ENCODE data around the gene HSPA12A.

HSPA12A gene

DNA sequence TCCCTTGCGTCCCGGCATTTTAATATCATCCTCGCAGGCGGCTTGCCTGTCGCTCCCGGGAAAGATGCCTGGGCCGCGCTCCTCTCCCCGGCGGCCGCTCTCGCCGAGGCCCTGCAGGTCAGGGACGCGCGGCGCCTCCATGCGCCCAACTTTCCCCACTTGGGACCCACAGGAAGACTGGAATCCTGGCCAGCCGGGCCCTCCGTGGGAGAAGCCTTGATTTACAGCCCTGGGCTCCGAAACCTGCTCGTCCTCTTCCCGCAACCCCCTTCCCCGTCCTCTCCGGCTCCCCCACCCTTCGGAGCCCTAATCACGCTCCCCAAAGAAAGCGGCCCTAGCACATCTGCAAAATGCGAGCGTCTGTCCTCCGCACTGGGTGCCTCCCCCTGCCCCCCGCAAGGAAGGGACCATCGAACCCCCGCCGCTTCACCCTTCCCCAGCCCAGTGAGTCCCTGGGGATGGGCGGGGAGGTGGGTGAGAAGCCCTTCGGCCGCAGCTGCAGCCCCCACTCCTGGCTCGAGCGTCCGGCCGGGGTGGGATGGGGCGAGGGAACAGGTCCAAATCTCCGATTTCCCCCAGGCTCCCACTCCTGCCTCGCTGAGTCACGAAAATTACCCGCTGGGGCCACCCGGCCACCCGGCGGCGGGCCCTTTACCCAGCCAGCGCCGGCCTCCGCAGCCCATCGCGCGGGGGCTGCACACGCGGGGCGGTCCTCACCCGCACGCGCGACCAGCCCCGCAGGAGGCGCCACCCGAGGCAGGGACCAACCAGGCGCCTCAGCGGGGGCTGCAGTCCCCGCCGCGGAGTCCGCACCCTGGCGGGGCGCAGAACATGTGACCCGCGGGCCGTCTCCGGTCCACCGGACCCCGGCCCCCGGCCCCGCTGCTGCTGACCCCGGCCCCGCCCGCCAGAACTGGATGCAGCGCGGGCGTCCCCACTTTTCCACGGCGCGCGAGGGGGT lies 695 bp downstream of the HSPA12A start:
- CTCF ChIA-PET = no interaction called here
- no peak overlapping the region for H3K27ac Mint-ChIP-seq
- peaks cover 84% of the 10 kb centered on the region for H3K27me3 Mint-ChIP-seq
- H3K4me3 Mint-ChIP-seq = peak overlapping the region; percentile 26
- no peak for DNase-seq
- H3K4me1 Mint-ChIP-seq = peaks cover 4% of the 10 kb centered on the region
- no peaks in the 10 kb centered on the region for H3K9me3 Mint-ChIP-seq
- H3K36me3 Mint-ChIP-seq = peaks cover 2% of the 10 kb centered on the region

DNA sequence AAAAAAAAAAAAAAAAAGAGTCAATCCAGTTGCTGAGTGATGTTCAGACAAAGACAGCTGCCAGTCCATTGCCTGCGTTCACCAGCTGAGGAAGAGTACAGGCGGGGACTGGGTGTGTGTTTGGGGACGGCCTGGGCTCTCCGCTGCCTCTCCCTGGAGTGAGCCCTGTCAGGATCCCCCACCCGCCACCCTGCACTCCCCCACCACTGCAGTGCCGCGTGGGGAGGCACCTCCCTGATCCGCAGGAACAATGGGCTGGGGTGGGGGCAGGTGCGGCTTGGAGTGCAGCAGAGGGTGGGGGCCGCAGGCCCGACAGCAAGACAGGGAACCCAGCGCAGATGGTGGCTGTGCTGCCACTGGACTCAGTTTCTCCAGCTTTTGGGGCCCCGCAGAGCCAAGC lies 1.4 kb downstream of the HSPA12A start:
- Mint-ChIP-seq H3K4me3 (no peak overlapping the region), H3K9me3 (peaks cover 4% of the 10 kb centered on the region), H3K27me3 (peaks cover 86% of the 10 kb centered on the region), H3K27ac (no peak overlapping the region), H3K36me3 (peaks cover 2% of the 10 kb centered on the region), H3K4me1 (peaks cover 4% of the 10 kb centered on the region)
- CTCF ChIA-PET = no interaction called here
- no peak for DNase-seq

DNA sequence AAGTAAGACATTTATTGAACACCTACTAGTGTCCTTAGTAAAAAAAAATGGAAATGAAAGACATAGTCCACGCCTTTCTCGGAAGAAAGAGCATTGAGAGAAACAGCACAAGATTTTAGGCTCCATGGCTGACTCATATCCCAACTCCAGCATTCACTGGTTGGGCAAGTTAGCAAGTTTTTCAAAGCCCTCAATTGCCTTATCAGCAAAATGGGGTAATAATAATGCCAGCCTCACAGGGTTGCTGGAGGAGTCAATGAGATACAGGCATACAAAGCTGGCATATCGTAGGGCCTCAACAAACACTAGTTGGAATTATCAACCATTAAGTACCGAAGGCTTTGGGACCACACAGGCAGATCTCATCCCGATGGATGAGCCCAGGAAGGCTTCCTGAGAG lies 4.0 kb downstream of the HSPA12A start:
- Mint-ChIP-seq H3K4me3 (no peak overlapping the region), H3K27me3 (peaks cover 84% of the 10 kb centered on the region), H3K4me1 (peaks cover 2% of the 10 kb centered on the region), H3K36me3 (peaks cover 2% of the 10 kb centered on the region), H3K27ac (no peak overlapping the region), H3K9me3 (peaks cover 4% of the 10 kb centered on the region)
- DNase-seq = no peak
- CTCF ChIA-PET = no interaction called here

DNA sequence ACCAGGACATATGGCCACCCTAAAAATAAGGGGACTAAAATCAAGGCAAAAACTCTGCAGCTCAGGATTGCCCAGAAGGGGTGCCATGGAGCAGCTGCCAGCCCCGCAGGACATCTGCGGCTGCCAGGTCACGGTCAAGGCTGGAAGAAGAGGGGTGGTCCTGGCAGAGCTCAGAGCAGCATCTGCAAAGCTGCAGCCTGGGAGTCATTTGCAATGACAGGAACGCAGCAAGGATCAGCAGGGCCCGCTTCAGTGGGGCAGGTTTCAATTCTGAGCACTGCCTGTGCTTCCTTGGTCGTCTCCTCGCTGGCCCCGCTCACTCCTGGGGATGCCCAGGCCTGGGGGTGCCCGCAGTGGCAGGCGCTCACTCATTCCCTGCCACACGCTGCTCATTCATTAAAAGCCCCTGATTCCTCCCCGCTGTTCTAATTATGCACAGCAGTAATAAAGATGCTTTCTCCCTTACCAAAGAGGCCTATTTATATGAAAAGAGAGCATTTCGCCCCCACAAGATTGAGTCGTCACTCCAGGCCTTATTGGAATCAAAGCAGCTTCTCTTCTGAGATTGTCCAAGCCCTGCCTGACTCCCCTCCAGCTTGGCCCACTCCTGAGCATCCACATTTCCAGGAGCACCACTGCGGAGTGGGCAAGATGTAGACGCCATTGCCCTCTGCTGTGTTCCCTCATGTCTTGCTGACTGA lies 4.6 kb downstream of the HSPA12A start:
- Mint-ChIP-seq H3K4me1 (no peaks in the 10 kb centered on the region), H3K36me3 (peaks cover 2% of the 10 kb centered on the region), H3K27ac (no peak overlapping the region), H3K27me3 (peaks cover 85% of the 10 kb centered on the region), H3K4me3 (no peak overlapping the region), H3K9me3 (peaks cover 4% of the 10 kb centered on the region)
- no peak for DNase-seq
- CTCF ChIA-PET = no interaction called here

DNA sequence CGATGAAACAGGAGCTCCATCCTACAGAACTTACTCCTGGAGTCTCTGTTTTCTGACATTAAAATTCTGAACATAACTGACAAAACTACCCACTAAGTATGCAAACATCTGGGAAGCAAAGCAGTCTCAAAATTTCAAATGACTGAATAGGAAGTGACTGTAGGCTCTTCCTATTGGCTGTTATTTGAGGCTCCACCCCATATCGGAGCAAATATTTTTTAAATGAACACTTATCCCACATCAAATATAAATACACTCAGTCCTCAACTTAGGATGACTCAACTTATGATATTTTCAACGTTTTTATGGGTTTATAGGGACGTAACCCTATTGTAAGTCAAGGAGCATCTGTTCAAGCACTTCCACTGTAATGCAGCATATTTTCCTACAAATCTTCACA lies 8.8 kb downstream of the HSPA12A start:
- H3K9me3 Mint-ChIP-seq = peaks cover 4% of the 10 kb centered on the region
- H3K27me3 Mint-ChIP-seq = peaks cover 92% of the 10 kb centered on the region
- CTCF ChIA-PET = no interaction called here
- no peaks in the 10 kb centered on the region for H3K4me1 Mint-ChIP-seq
- H3K27ac Mint-ChIP-seq = no peak overlapping the region
- H3K4me3 Mint-ChIP-seq = no peak overlapping the region
- no peaks in the 10 kb centered on the region for H3K36me3 Mint-ChIP-seq
- DNase-seq = no peak

DNA sequence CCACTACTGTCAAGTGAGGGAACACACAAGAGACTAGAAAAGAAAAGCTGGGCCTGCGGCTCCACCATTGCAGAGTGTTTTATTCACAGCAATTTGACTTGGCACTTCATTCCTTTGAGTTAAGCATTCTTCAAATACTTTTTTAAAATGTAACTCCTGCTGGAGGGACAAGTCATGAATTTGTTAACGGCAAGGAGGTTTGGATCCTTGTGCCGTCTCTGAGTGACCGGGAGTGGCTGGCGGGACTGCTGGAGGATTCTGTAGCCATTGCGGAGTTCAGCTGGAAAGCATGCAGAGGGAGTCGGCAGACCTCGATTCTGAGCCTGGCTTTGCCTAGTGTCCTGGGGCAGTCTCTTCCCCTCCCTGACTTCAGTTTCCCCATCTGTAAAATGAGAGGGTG lies 9.8 kb downstream of the HSPA12A start:
- Mint-ChIP-seq H3K4me1 (no peaks in the 10 kb centered on the region), H3K9me3 (peaks cover 4% of the 10 kb centered on the region), H3K4me3 (no peak overlapping the region), H3K27ac (no peak overlapping the region), H3K36me3 (no peaks in the 10 kb centered on the region), H3K27me3 (peaks cover 90% of the 10 kb centered on the region)
- no peak for DNase-seq
- CTCF ChIA-PET = no interaction called here

DNA sequence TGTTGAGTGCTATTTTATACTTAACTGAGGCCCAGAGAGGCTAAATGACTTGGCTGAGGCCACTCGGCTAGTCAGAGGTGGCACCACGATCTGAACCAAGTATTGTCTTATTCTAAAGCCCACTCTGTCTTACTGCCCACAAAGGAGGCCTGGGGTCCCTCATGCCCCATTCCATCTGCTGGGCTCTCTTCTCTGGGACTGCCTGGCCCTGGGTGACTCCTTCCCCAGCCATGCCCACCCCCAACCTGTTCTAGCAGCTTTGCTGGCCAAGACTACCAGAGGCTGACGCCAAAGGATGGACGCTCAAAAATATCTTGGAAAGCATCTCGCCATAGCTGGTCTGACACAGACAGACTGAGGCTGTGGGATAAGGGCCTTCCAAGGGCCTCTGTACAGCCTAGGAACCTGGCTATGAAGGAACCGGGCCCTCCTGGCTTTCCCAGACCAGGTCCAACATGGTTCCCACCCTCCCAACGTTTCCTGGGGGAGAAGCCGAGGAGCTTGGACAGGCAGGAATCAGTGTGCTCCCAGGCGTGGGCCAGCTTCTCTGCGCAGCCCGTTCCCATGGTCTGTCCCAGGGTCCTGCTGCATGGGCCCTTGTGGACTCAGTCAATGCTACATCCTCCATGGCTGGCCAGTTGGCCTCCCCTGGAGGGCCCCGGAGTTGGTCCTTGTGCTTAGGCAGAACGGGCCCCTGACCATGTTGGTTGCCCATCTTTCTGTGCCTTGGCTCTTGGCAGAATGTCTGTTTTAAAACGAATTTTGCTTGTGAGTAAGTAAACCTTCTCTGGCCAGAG lies 11.7 kb downstream of the HSPA12A start:
- Mint-ChIP-seq H3K4me3 (no peak overlapping the region), H3K27me3 (peaks cover 94% of the 10 kb centered on the region), H3K4me1 (peaks cover 5% of the 10 kb centered on the region), H3K36me3 (no peaks in the 10 kb centered on the region), H3K9me3 (no peaks in the 10 kb centered on the region), H3K27ac (no peak overlapping the region)
- no peak for DNase-seq
- CTCF ChIA-PET = no interaction called here

DNA sequence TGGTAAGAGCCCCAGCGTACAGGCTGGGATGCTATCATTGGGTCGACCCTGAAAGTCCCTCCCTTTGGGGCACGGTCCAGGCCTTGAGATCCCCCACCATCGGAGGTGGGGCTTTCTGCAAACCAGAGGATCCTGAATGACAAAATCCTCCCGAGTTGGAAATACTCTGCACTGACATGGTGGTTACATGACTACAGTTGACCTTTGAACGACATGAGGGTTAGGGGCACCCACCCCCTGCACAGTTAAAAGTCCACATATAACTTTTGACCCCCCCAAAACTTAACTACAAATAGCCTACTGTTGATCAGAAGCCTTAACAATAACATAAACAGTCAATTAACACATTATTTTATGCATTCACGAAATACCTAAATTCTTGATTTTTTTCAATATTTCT lies 13.1 kb downstream of the HSPA12A start:
- H3K27ac Mint-ChIP-seq = peak overlapping the region; percentile 42
- peaks cover 94% of the 10 kb centered on the region for H3K27me3 Mint-ChIP-seq
- no peak for DNase-seq
- CTCF ChIA-PET = no interaction called here
- H3K4me1 Mint-ChIP-seq = peaks cover 16% of the 10 kb centered on the region
- no peaks in the 10 kb centered on the region for H3K9me3 Mint-ChIP-seq
- no peaks in the 10 kb centered on the region for H3K36me3 Mint-ChIP-seq
- no peak overlapping the region for H3K4me3 Mint-ChIP-seq

DNA sequence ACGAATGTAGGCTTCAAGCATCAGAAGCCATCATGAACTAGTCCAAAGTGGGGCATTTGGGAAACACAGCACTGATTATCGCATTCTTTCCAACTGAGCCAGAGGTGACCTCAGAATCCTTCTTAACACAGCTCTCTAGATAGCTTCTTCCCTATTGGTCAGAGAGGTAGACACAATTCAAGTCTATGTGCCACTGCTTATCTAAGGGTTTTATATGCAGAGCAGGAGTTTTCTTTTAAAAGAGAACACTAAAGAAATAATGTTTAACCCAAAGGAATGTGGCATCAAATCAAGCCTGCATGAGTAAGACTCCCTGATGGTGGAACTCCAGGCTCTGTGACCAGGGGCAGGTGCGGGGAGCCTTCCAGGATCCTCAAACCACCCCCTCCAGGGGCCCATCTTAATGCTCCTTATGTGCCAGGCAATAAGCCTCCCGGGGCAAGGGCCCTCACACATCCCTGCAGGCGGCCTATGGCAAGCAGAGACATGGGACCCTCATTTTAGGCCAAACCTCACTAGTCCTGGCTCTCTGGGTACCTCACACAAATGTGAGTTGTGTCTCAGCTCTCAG lies 13.8 kb downstream of the HSPA12A start:
- Mint-ChIP-seq H3K27me3 (peaks cover 95% of the 10 kb centered on the region), H3K4me3 (no peak overlapping the region), H3K4me1 (peaks cover 22% of the 10 kb centered on the region), H3K9me3 (no peaks in the 10 kb centered on the region), H3K36me3 (no peaks in the 10 kb centered on the region), H3K27ac (no peak overlapping the region)
- CTCF ChIA-PET = no interaction called here
- DNase-seq = no peak

DNA sequence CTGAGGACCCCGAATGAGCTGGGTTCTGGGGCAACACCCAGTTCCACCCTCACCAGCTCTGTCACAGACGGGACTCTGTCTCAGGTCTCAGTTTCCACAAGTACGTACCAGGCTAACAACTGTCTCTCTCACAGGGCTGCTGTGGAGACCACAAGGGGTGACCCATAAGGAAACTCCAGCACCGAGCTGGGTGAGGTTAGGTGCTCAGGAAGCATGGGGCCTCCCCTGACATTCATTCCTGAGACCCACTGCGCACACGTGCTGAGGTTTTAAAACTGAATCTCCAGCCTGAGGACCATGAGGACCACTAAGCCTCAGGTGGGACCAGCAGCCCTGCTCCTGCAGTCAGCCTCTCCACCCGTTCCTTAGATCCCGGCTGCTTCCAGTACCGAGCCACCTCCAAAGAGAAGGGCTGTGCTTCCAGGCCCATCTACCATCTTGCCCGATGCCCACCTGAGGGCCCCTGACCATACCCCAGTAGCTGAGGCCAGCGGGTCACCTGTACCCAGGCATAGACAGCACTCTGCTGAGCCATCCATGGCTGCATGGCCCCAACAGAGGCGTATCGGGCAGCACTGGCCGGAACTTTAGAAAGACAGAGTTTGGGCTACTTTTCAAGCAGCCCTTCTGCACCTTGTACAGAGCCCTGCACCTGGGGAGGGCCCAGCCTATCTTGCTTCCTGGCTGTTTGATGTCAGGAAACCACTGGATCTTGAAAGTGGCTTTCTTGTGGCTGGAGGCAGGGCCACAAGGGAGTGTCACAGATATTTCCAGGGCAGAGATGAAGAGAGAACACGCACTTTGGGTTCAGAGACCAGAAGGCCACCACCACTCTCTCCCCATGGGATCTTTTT lies 18.7 kb downstream of the HSPA12A start:
- no peak overlapping the region for H3K4me3 Mint-ChIP-seq
- H3K27ac Mint-ChIP-seq = peak overlapping the region; percentile 53
- CTCF ChIA-PET = interaction anchor here (1.3 to 2.0 kb wide), 2 partner anchors 41 to 64 kb away, joined by 4 to 7 read pairs; no protein-coding TSS in a partner anchor
- peaks cover 32% of the 10 kb centered on the region for H3K4me1 Mint-ChIP-seq
- peak; percentile 83 for DNase-seq
- H3K27me3 Mint-ChIP-seq = peaks cover 98% of the 10 kb centered on the region
- no peaks in the 10 kb centered on the region for H3K36me3 Mint-ChIP-seq
- no peaks in the 10 kb centered on the region for H3K9me3 Mint-ChIP-seq

DNA sequence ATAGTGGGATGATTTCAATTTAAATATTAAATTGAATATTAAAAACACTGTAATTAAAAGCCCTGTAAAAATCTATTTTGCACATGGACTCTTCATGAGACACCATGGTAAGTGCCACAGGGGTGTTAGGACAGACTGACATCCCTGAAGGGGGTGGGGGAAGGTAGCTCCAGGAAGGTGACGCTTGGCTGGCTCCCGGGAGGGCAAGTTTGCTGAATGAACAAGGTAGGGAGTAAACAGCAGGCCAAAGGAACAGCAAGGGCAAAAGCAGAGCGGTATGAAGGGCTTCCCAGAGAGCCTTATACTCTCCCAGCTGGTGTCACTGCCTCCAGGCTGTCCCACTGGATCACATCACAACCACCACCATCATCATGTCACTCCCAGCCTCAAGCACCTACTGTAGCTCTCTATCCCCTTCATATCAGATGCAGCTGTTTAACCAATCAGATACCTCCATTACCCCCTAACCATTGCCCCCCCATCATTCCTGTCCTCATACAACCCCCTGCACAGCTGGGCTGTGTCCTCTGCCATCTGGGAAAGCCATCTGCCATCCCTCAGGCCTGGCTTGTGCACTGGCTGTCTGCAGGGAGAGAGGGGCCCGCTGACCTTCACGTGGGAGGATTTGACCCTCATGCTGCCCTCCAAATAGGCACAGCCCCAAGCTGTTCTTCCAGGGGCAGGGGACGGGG lies 19.5 kb downstream of the HSPA12A start:
- H3K4me1 Mint-ChIP-seq = peaks cover 32% of the 10 kb centered on the region
- no peak overlapping the region for H3K27ac Mint-ChIP-seq
- no peaks in the 10 kb centered on the region for H3K9me3 Mint-ChIP-seq
- H3K27me3 Mint-ChIP-seq = peaks cover 100% of the 10 kb centered on the region
- DNase-seq = no peak
- H3K4me3 Mint-ChIP-seq = no peak overlapping the region
- H3K36me3 Mint-ChIP-seq = no peaks in the 10 kb centered on the region
- CTCF ChIA-PET = interaction anchor here (2.0 kb wide), 1 partner anchor 40 kb away, joined by 7 read pairs; no protein-coding TSS in a partner anchor

DNA sequence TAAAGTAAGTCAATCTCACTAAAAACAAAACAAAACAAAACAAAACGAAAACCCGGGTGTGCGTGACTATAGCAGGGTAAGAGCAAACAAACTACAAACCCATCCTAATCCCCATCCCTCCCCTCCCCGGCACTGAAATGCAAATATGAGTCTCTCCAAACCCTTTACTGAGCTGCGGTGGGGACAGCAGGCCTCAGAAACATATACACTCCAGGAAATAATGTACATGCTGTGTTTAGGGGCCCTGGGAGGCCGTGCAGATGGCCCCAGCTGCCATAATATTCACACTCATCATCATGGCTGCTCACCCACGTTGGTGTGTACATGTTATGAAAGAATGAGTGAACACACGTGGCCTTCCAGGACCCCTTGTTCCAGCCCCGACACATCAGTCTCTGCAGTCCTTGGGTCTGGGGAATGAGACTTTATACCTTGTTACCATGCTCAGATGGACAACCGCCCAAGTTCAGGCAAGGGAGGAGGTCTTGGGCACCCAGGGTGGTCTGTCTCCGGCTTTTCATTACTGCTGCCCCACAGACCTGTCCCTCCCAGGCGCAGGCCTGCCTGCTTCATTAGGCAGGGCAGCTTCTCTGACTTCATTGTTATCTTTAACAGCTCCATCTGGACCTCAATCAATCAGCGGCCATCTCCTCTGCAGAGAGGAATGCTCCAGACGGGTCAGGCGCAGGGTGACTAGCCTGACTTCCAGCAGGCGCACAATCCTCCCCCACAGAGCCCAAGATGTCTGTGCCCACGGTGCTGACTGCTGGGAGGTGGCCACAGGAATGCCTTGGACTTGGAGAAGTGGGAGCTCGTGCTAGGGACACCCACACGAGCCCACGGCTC lies 20.6 kb downstream of the HSPA12A start:
- Mint-ChIP-seq H3K36me3 (no peaks in the 10 kb centered on the region), H3K4me3 (no peak overlapping the region), H3K27ac (no peak overlapping the region), H3K27me3 (peaks cover 99% of the 10 kb centered on the region), H3K9me3 (no peaks in the 10 kb centered on the region), H3K4me1 (peaks cover 32% of the 10 kb centered on the region)
- no peak for DNase-seq
- CTCF ChIA-PET = interaction anchor here (1.5 to 2.0 kb wide), 2 partner anchors 39 to 66 kb away, joined by 3 to 7 read pairs; no protein-coding TSS in a partner anchor

All from activated naive CD4-positive, alpha-beta T cell treated with anti-CD3 and anti-CD28 coated beads, Interleukin-2, amount 10 ng/mL, durations not matched to agents 7 days and 5 days (primary cell).